DND-41 (cell line): Measurements from ENCODE around the gene LYPD6B.

Source experiments
- CTCF ChIP-seq: IDR thresholded peaks from 2 replicates; pipeline ENCODE4 v1.5.1; 2012; ENCODE audit warnings: borderline replicate concordance, low read length, moderate library complexity, mild to moderate bottlenecking; ENCODE audit not compliant: poor library complexity, severe bottlenecking; ENCODE audit errors: extremely low read depth
- EZH2 ChIP-seq: IDR thresholded peaks from 3 replicates; pipeline ENCODE4 v1.6.1; 2012; ENCODE audit warnings: borderline replicate concordance, low read depth, mild to moderate bottlenecking, moderate library complexity, low read length, inconsistent platforms; ENCODE audit not compliant: severe bottlenecking

GRCh38 chr2:149160195-149160594 is 121.7 kb downstream of the LYPD6B start:
- TF ChIP-seq CTCF = no peak
- TF ChIP-seq EZH2 = no peak
